Measurements from ENCODE around the gene RGS6.

DNA sequence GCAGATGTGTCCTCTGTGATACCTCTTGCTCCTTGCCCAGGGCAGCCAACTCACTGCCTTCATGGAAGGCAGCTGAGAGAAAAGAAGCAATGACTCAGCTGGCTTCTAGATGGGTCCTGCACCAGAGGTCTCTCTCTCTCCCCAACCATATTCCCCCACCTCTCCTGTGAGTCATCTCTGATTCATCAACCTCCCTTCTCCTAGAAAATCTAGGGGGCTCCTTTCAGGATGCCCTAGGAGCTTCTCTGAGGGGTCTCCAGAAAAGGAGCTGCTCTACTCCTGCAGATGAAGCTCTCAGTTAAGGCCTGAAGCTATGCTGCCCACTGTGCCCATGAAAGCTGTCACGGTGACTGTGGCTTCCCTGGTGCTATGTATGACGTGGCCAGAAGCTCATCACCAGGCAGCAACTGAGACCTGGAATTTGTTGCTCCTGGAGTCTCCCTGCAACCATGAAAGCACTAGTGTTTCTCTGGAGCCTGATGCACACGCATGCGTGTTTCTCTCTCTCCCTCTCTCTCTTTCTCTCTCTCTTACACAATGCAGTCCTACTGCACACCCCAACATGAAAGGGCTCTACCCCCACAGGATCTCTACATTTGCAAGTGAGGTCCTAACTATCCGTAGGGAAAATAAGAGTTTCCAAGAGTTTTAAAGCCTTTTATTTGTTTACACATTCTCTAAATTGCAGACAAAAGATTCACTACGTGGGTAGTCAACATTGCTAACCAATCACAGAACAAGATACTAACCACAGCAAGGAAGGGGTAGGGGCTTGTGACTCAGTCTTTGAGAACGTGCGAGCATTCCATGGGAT is 676.4 kb downstream of the RGS6 start:
- TF ChIP-seq CTCF (IDR thresholded peaks at IDR 0.05; ENCODE audit: low read length) = no peak
- no peak for TF ChIP-seq EZH2 (IDR thresholded peaks at IDR 0.05; ENCODE audit: borderline replicate concordance, low read length)

Measured in OCI-LY1 (cell line).